Small intestine (tissue), 7 donors: ENCODE measurements around the gene SPNS2. TPM values are rescaled to one million over a fixed set of nuclear protein-coding genes. Genes with fewer than 3 reads are reported as not detected.

Source experiments
- DNase-seq, 2 donors: peaks; one replicate each; pipeline versions ENCODE4 v3.0.0 to v3.0.0-alpha.2; 2013
- FAIRE-seq: peaks from 2 replicates; lab custom pipeline; 2012; peaks lifted over from hg19 to GRCh38; lab: Jason Lieb, UNC
- H3K27ac ChIP-seq, 3 donors: one replicate each; pipeline ENCODE4 v1.5.1; 2013; ENCODE audit warnings: low read length in 2 of 3, mild to moderate bottlenecking in 2 of 3, control low read depth in 1 of 3, inconsistent platforms in 1 of 3, low read depth in 1 of 3, moderate library complexity in 1 of 3
- H3K27me3 ChIP-seq, 3 donors: one replicate each; pipeline ENCODE4 v1.6.1; 2013; ENCODE audit warnings: low read length in 3 of 3, inconsistent platforms in 1 of 3; ENCODE audit not compliant: control insufficient read depth in 3 of 3, insufficient read depth in 3 of 3
- H3K36me3 ChIP-seq, 3 donors: one replicate each; pipeline ENCODE4 v1.6.1; 2013; ENCODE audit warnings: low read length in 3 of 3, inconsistent platforms in 1 of 3, low read depth in 1 of 3, mild to moderate bottlenecking in 1 of 3, moderate library complexity in 1 of 3; ENCODE audit not compliant: control insufficient read depth in 3 of 3, insufficient read depth in 2 of 3
- H3K4me1 ChIP-seq, 3 donors: one replicate each; pipeline ENCODE4 v1.6.1; 2013; ENCODE audit warnings: low read length in 2 of 3, inconsistent platforms in 1 of 3, low read depth in 1 of 3, mild to moderate bottlenecking in 1 of 3, moderate library complexity in 1 of 3; ENCODE audit not compliant: control insufficient read depth in 3 of 3, insufficient read depth in 2 of 3
- H3K4me3 ChIP-seq, 3 donors: one replicate each; pipeline ENCODE4 v1.5.1; 2013; ENCODE audit warnings: low read length in 3 of 3, control low read depth in 1 of 3, inconsistent platforms in 1 of 3, low read depth in 1 of 3, mild to moderate bottlenecking in 1 of 3, moderate library complexity in 1 of 3
- H3K9me3 ChIP-seq, 2 donors: one replicate each; pipeline ENCODE4 v1.6.1; 2013; ENCODE audit warnings: low read depth in 1 of 2, low read length in 1 of 2; ENCODE audit not compliant: control insufficient read depth in 2 of 2, insufficient read depth in 1 of 2
- WGBS, 3 donors: extraction: QIAGEN DNeasy Blood & Tissue Kit; methylation state at CpG; one replicate each; pipeline ENCODE4 v1.1.7; 2013; 5-methylcytosine and 5-hydroxymethylcytosine counted together
- polyA plus RNA-seq, 4 donors: library from polyadenylated mRNA; stranded (reverse) in 3 of 4; unstranded in 1 of 4; fragments of 200-250 nt in 3 of 4; fragments of 120-200 nt in 1 of 4; gene quantifications; one replicate each; pipeline versions ENCODE4 v1.2.1 to v1.2.3, GENCODE V29; 2013
- donor health status: healthy with polysubstance abuse.
- donor health status: control.
- donor health status: control.
- donor health status: Bipolar disorder and iron deficiency.
- donor health status: healthy.

The SPNS2 gene
- polyA plus RNA-seq, 4 donors: 6.3 to 37.3 (median 22.3) TPM

- H3K4me3 ChIP-seq: no peak overlapping the region
- no peak overlapping the region for H3K27ac ChIP-seq
- no peaks in the 10 kb centered on the region for H3K27me3 ChIP-seq
- H3K36me3 ChIP-seq: peaks cover 28 to 87% (median 31%) of the 10 kb centered on the region in 3 donors
- peaks cover 0 to 6% (median 2%) of the 10 kb centered on the region in 3 donors for H3K4me1 ChIP-seq
- FAIRE-seq (no peak), DNase-seq (no peak)
- H3K9me3 ChIP-seq: no peaks in the 10 kb centered on the region
- 94 to 97% (median 95%) methylated on average over 16 of the region's 16 CpGs for WGBS, 3 donors
Measured at GRCh38 chr17:4550534-4551039, 51.9 kb downstream of the SPNS2 start.

- Histone ChIP-seq H3K9me3 (no peaks in the 10 kb centered on the region), H3K4me3 (no peak overlapping the region), H3K36me3 (peaks cover 28 to 82% (median 30%) of the 10 kb centered on the region in 3 donors), H3K27me3 (no peaks in the 10 kb centered on the region), H3K27ac (no peak overlapping the region), H3K4me1 (peaks cover 4 to 12% (median 6%) of the 10 kb centered on the region in 3 donors)
- no peak for FAIRE-seq
- 80 to 86% (median 86%) methylated on average over 8 of the region's 8 CpGs for WGBS, 3 donors
- DNase-seq: no peak
Measured at GRCh38 chr17:4551141-4551540, 52.5 kb downstream of the SPNS2 start.

GRCh38 chr17:4551796-4552525 is 53.3 kb downstream of the SPNS2 start:
- FAIRE-seq (no peak), DNase-seq (no peak)
- H3K4me1 ChIP-seq: peaks cover 4 to 12% (median 6%) of the 10 kb centered on the region in 3 donors
- peaks cover 24 to 73% (median 30%) of the 10 kb centered on the region in 3 donors for H3K36me3 ChIP-seq
- no peak overlapping the region for H3K27ac ChIP-seq
- H3K27me3 ChIP-seq: no peaks in the 10 kb centered on the region
- H3K4me3 ChIP-seq: no peak overlapping the region
- WGBS, 3 donors: 95 to 97% (median 95%) methylated on average over 27 of the region's 27 CpGs
- H3K9me3 ChIP-seq: no peaks in the 10 kb centered on the region

GRCh38 chr17:4553669-4554068 is 55.0 kb downstream of the SPNS2 start:
- Histone ChIP-seq H3K36me3 (peaks cover 15 to 56% (median 26%) of the 10 kb centered on the region in 3 donors), H3K9me3 (no peaks in the 10 kb centered on the region), H3K4me1 (peaks cover 4 to 12% (median 6%) of the 10 kb centered on the region in 3 donors), H3K27me3 (no peaks in the 10 kb centered on the region), H3K4me3 (peak overlapping the region in 1 of 3 donors; percentile 8), H3K27ac (no peak overlapping the region)
- FAIRE-seq (no peak), DNase-seq (no peak)
- WGBS, 3 donors: 71 to 85% (median 77%) methylated on average over 9 of the region's 9 CpGs

- Histone ChIP-seq H3K9me3 (no peaks in the 10 kb centered on the region), H3K4me1 (peaks cover 4 to 18% (median 8%) of the 10 kb centered on the region in 3 donors), H3K27me3 (no peaks in the 10 kb centered on the region), H3K36me3 (peaks cover 10 to 48% (median 26%) of the 10 kb centered on the region in 3 donors), H3K27ac (peak overlapping the region in 1 of 3 donors; percentile 32), H3K4me3 (peak overlapping the region; percentile 62 to 88 (median 68))
- DNase-seq (peak in 1 of 2 donors; percentile 33), FAIRE-seq (no peak)
- WGBS, 3 donors: 11 to 14% (median 11%) methylated on average over 17 to 18 of the region's 18 CpGs
Measured at GRCh38 chr17:4554441-4554996, 55.8 kb downstream of the SPNS2 start.

- H3K27me3 ChIP-seq: no peaks in the 10 kb centered on the region
- H3K36me3 ChIP-seq: peaks cover 9 to 41% (median 19%) of the 10 kb centered on the region in 3 donors
- H3K4me3 ChIP-seq: peak within 1 kb of the TSS; percentile 62 to 88 (median 68)
- WGBS, 3 donors: 0 to 1% (median 0%) methylated on average over 68 to 69 of the region's 69 CpGs
- DNase-seq (peak; percentile 97 to 98), FAIRE-seq (no peak)
- peaks cover 4 to 25% (median 8%) of the 10 kb centered on the region in 3 donors for H3K4me1 ChIP-seq
- peak within 1 kb of the TSS; percentile 76 to 85 (median 77) for H3K27ac ChIP-seq
- no peaks in the 10 kb centered on the region for H3K9me3 ChIP-seq
Measured at GRCh38 chr17:4554997-4555799, 56.5 kb downstream of the SPNS2 start, which contains the start of gene MYBBP1A. Gene MYBBP1A, minus strand, starts transcription at chr17:4555384. Its CDS starts 60 bp downstream, at chr17:4555324.

- DNase-seq: no peak
Measured at GRCh38 chr17:4555873-4556759, 57.4 kb downstream of the SPNS2 start.

More at GRCh38 chr17:4555873-4556759, 57.4 kb downstream of the SPNS2 start:
- peak overlapping the region; percentile 76 to 85 (median 77) for H3K27ac ChIP-seq
- no peaks in the 10 kb centered on the region for H3K9me3 ChIP-seq
- H3K27me3 ChIP-seq: no peaks in the 10 kb centered on the region
- H3K36me3 ChIP-seq: peaks cover 4 to 32% (median 17%) of the 10 kb centered on the region in 3 donors
- H3K4me1 ChIP-seq: peaks cover 6 to 34% (median 11%) of the 10 kb centered on the region in 3 donors
- WGBS, 3 donors: 57 to 65% (median 60%) methylated on average over 17 of the region's 17 CpGs
- peak overlapping the region in 2 of 3 donors; percentile 68 to 88 for H3K4me3 ChIP-seq
- FAIRE-seq: no peak
